Measurements from ENCODE around the gene SERAC1.

Gene SERAC1

GRCh38 chr6:158073776-158074175, 94.3 kb downstream of the SERAC1 start:
- DNase-seq = no peak

DNA sequence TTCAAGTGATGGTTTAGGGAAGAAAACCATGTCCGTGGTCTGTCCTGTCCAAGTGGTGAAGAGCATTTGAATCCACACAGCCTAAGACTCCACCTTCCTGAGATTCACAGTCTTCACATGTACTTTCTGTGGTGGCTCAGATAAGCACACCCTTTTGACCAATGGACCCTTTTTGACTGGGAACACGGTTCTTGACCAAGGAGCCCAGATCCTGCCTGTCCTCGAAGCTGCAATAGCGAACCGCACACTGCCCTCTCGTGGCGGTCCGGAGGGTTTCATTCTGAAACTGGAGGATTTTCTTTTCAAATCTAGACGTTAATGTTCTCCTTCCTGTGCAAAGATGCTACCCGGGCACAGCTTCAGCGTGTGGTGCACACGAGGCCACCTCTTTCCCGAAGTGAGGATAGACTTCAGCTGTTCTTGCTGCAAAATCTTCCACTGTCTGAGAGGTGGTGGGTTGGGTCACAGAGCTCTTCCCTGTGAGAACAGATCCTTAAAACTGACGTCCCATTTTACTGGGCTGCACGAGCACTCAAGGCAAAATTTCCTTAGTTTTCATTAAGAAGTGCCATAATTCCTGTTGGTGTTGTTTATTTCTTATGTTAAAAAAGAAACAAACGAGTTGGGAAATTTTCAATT, 95.9 kb downstream of the SERAC1 start:
- no peak for DNase-seq

- DNase-seq = no peak
Measured at GRCh38 chr6:158071121-158072082, 96.7 kb downstream of the SERAC1 start.

DNA sequence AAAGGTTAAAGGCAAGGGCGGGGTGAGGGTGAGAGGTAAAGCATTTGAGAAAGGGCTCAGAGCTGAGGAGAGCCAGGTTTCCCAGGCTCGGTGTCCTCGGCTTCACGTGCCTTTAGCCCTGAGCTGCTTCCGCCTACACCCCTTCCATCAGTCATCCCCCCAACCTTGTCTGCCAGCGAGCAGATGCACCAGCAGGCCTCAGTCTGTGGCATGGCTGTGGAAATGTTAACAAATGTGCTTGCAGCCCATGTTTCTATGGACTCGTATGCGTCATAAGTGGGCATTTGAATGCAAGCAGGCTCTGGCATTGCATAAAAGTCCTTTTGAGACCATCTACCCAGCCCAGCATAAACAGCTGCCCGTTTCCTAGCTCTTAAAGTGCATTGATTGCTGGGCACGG, 97.5 kb downstream of the SERAC1 start:
- DNase-seq = no peak

DNA sequence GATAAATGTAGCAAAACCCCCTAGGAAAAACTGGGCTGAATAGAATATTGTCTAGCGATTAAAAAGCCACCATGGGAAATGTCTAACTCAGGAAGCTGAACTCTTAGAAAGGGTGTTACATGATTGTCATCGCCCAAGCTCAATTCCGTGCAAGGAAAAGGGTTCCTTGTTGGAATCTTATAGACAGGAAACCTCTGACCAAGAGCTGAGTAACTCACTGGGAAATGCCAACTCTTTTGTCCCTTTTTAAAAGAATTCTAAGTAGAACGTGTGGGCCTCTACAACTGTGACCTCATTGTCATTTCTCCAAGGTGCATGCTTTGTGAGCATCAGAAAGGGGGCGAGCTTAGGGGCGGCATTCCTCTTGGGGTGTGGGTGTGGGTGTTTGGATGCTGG, 98.3 kb downstream of the SERAC1 start:
- DNase-seq = no peak

GRCh38 chr6:158068893-158069799, 98.9 kb downstream of the SERAC1 start:
- DNase-seq = no peak

DNA sequence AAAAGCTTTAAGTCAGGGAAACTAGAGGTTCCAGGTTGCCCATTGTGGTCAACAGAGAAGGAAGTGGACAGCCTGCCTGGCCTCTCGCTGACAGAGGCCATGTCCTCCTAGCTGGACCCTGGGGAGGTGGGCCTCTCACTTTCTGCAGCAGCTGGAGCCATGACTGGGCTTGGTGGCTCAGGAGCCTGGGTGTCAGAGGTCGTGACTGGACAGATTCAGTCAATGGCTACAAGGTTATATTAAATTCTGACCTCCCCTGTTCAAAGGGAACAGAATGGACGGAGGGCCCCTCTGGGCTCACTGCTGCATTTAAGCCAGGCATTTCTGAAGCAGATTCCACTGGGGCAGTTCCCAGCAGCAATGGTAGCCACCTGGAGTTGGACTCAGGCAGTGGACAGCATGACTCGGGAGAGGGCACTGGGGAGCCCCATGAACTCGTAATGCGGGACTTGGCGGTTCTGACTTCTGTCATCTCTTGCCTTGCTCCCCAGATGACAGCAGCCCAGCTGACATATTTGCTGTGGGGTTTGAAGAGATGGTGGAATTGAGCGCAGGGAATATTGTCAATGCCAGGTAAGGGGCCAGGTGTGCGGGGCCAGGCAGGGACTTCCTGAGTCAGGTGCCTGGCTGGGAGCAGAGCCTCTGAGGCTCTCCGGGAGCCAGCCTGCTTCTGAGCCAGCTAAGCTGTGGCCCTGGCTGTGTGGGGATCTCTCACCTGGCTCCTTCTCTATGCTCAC, 99.7 kb downstream of the SERAC1 start:
- DNase-seq = no peak

- DNase-seq = no peak
Measured at GRCh38 chr6:158067436-158068015, 100.5 kb downstream of the SERAC1 start.

DNA sequence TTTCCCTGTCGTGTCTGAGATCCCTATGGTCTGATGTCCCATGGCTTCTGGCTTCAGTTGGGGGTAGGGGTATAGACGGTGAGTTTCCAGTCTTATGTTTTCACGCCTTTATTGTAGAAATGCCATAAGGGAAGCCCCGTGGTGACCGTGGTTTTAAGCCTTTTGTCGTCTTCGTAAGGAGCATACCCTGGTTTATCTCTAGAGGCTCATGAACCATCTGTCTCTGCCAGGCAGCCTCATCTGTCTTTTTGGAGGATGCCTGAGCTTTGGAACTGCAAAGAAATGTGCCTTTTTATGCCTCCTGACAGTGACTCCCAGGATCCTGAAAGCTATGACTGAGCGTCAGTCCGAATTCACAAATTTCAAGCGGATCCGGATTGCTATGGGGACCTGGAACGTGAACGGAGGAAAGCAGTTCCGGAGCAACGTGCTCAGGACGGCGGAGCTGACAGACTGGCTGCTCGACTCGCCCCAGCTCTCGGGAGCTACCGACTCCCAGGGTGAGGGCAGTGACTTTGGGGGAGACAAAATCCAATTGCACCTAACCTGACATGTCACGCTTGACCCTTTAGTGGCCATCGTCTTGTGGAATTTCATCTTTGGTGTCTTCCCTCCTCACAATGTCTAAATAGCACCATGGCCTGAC, 101.8 kb downstream of the SERAC1 start:
- DNase-seq = no peak

DNA sequence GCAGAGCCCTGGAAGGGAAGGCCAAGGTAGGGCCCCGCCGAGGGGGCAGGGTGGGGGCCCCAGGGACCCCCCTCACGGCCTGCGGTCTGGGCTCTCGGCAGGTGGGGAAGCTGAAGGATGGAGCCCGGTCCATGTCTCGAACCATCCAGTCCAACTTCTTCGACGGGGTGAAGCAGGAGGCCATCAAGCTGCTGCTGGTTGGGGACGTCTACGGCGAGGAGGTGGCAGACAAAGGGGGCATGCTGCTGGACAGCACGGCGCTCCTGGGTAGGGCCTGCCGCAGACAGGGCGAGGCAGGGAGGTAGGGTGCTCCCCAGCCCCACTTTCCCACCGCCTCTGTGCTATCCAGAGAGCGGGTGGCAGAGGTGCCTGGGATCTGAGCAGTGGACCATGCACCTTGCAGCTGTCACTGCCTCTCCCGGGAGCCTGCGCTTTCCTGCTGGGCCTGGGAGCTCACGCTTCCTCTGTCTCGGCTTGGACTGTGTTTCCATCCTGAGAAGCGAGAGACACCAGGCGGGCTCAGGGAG, 103.3 kb downstream of the SERAC1 start:
- DNase-seq = no peak

GRCh38 chr6:158063736-158064135, 104.3 kb downstream of the SERAC1 start:
- DNase-seq = no peak

DNA sequence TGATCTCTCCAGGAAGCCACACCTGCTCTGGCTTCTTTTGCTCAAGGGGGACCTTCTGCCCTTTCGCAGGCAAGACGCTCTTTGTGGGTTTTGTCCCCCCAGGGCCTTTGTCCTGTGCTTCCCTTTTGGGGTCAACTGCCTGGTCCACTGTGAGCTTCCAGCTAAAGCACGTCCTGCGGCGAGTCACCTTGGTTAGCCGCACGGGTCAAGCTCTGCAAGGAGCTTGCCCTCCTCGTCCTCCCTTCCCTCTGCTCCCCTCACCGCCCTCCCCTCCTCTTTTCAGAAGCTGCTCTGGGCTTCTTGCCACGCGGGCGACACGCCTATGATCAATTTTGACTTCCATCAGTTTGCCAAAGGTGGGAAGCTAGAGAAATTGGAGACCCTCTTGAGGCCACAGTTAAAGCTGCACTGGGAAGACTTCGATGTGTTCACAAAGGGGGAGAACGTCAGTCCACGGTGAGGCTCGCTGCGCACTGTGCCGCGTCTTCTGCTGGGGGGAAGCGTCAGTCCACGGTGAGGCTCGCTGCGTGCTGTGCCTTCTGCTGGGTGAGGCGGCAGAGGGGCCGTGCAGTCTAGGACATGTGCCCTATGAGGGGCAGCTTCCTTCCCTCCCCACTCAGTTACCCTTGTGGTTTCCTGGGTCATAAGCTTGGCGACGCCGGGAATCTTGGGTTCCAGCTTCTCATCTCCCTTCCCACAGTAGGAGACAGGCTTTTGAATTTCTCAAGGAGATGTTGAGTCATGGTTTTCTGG, 106.2 kb downstream of the SERAC1 start:
- DNase-seq = no peak

DNA sequence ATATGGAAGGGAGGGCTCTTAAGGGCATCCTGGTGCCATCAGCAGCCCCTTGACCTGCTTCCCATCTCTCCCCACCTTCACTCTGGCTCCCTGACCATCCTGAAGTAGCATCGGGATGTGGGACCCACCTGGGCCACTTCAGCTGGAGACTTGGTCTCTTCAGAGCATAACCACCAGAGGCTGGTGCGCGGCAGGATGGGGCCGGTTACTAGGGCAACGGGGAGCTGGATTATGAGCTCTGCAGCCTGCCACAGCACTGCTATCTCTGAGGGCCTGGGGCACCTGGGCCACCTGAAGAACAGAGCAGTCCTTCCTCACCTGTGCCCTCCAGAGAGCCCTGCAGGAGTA, 106.7 kb downstream of the SERAC1 start:
- DNase-seq = no peak

DNA sequence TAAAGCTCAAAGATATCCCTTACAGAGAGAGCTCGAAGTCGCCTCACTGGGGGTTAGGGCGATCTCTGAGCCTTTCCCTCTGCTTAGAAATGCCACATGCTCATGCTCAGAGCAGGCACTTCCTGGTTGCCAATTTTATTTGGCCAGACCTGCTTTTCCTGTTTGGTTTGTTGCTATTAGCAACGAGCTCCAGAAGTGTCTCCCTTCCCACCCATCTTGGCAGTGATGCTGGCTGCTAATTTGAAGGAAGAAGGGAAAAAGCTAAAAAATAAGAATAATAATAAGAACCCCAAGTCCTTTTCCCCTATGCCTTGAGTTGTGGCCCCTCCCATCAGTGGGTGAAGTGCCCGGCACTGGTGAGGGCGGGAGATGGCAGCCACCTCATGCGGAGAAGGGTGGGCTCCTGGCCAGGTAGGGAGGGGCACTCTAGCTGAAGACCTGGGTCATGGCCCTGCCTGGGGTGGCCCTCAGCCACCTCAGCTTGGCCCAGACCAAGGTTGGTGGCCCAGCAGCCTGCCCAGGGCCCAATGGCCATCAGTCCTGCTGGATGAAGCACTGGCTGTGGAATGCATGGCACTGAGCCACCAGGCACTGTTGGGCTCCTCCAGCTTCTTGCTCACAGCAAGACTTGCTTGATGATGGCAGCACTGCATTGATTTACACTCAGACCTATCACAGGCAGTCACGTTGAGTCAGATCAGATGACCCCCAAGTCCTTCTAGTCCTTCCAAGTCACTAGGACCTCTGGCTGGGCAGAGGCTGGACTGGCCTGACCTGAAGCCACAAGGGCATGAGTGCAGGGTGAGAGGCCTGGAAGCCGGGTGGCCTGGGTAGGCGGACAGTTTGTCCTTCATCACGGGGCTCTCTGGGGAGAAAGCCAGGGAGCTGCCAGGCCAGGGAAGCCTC, 107.4 kb downstream of the SERAC1 start:
- no peak for DNase-seq

All from NCI-H1436 treated with DMSO at 0.1 percent for 48 hours (cell line).